GM12801 (cell line): ENCODE measurements around the gene CST4.

Experiments
- CTCF ChIP-seq: IDR thresholded peaks from one replicate; pipeline ENCODE4 v1.5.1; 2011; ENCODE audit warnings: control low read depth; ENCODE audit not compliant: insufficient read length; ENCODE audit errors: extremely low read depth

CST4 gene

GRCh38 chr20:23671479-23671878 lies 17.4 kb downstream of the CST4 start:
- no peak for TF ChIP-seq CTCF

- no peak for TF ChIP-seq CTCF
Observed at GRCh38 chr20:23670361-23670760, 18.5 kb downstream of the CST4 start.

GRCh38 chr20:23669866-23670265 lies 19.0 kb downstream of the CST4 start:
- TF ChIP-seq CTCF: no peak

- TF ChIP-seq CTCF: no peak
Observed at GRCh38 chr20:23669327-23669726, 19.5 kb downstream of the CST4 start.

- no peak for TF ChIP-seq CTCF
Observed at GRCh38 chr20:23668477-23668951, 20.3 kb downstream of the CST4 start.

GRCh38 chr20:23667666-23668065 lies 21.2 kb downstream of the CST4 start:
- no peak for TF ChIP-seq CTCF

GRCh38 chr20:23666698-23667097 lies 22.1 kb downstream of the CST4 start:
- TF ChIP-seq CTCF: no peak

- TF ChIP-seq CTCF: no peak
Observed at GRCh38 chr20:23666189-23666588, 22.6 kb downstream of the CST4 start.
